ENCODE results near the gene GPR18. TPM values are rescaled to one million over a fixed set of nuclear protein-coding genes. Genes with fewer than 3 reads are reported as not detected.

The GPR18 gene
- total and polyA plus RNA-seq, 2 of the 4 experiments (the other 2 are of a cell fraction) = not detected

DNA sequence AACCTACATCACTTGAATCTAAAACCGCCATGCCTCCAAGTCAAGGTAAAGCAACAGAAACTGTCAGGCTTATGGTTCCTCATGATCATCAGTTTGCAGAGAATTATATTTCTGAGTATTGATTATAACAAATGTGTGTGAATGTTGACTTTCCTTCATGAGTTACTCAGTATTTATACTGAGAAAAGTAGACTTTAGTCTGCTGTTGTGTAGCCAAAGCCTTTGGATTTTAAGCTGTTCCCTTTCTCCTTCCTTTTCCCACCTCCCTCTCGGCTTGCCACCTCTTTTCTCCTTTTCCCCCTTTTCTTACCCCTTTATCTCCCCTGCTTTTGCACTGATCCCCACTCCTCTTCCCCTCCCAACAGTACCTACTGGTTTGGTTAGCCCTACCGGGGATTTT lies 20.7 kb upstream of the GPR18 start:
- no peak for DNase-seq
- H3K14ac ChIP-seq (replicated peaks; ENCODE audit: low read depth, low read length) = no peak overlapping the region
- no peak overlapping the region for H4K5ac ChIP-seq (ENCODE audit: low read depth, low read length)
- TF ChIP-seq SMC3 (IDR thresholded peaks at IDR 0.05; ENCODE audit: low read depth, low read length) (no peak), CEBPB (IDR thresholded peaks at IDR 0.05; ENCODE audit: low read depth, low read length) (no peak), MAZ (IDR thresholded peaks at IDR 0.05; ENCODE audit: borderline replicate concordance, low read depth, low read length) (no peak), MXI1 (IDR thresholded peaks at IDR 0.05; ENCODE audit: borderline replicate concordance, low read depth, low read length) (no peak), RFX5 (IDR thresholded peaks at IDR 0.05; ENCODE audit: low read depth, low read length) (no peak), BHLHE40 (IDR thresholded peaks at IDR 0.05; ENCODE audit: low read depth, low read length) (no peak), MAFK (IDR thresholded peaks at IDR 0.05; ENCODE audit: low read depth, low read length) (no peak)
- TF ChIP-seq, protein P1, sequence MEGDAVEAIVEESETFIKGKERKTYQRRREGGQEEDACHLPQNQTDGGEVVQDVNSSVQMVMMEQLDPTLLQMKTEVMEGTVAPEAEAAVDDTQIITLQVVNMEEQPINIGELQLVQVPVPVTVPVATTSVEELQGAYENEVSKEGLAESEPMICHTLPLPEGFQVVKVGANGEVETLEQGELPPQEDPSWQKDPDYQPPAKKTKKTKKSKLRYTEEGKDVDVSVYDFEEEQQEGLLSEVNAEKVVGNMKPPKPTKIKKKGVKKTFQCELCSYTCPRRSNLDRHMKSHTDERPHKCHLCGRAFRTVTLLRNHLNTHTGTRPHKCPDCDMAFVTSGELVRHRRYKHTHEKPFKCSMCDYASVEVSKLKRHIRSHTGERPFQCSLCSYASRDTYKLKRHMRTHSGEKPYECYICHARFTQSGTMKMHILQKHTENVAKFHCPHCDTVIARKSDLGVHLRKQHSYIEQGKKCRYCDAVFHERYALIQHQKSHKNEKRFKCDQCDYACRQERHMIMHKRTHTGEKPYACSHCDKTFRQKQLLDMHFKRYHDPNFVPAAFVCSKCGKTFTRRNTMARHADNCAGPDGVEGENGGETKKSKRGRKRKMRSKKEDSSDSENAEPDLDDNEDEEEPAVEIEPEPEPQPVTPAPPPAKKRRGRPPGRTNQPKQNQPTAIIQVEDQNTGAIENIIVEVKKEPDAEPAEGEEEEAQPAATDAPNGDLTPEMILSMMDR (conservative IDR thresholded peaks at IDR 0.05; ENCODE audit: low read depth, low read length) = no peak
- WGBS, 2 experiments (ENCODE audit: extremely low coverage in 2 of 2, insufficient read length in 1 of 2) = 100% methylated on average over 1 of the region's 3 CpGs; no CpG with 5 or more reads in 1 of the 2 experiments
- no peak overlapping the region for H3K4me2 ChIP-seq (ENCODE audit: low read depth, low read length)
- peaks cover 3 to 9% of the 10 kb centered on the region in 2 experiments; a peak in 2 of 4 replicates for H3K79me1 ChIP-seq (ENCODE audit: low read depth in 1 of 2, low read length in 2 of 2)
- ATAC-seq (ENCODE audit: low read depth) = no peak
- H3K56ac ChIP-seq (ENCODE audit: extremely low read depth, insufficient read depth, low read length) = no peak overlapping the region
- no peak overlapping the region for H4K91ac ChIP-seq (ENCODE audit: insufficient read depth, low read depth, low read length)
- dilution Hi-C loops (cut with HindIII; ENCODE audit: low sequenced_read_pairs, unreplicated experiment) (no loop called here), in situ Hi-C loops (cut with MboI; ENCODE audit: low sequenced_read_pairs) (no loop called here), intact Hi-C loops (cut with micrococcal nuclease) (no loop called here)
- POLR2A ChIA-PET (ENCODE audit: unreplicated experiment) = no interaction called here
- H3K27me3 ChIP-seq (ENCODE audit: control insufficient read depth, insufficient read depth, low read length) = no peaks in the 10 kb centered on the region
- no peak overlapping the region for H3K4me3 ChIP-seq (ENCODE audit: insufficient read depth, low read depth, low read length)
- H2AK9ac ChIP-seq (replicated peaks; ENCODE audit: low read depth, low read length, poor library complexity) = no peak overlapping the region
- H3K9me3 ChIP-seq (ENCODE audit: control insufficient read depth, insufficient read depth, low read length) = no peaks in the 10 kb centered on the region
- H2AFZ ChIP-seq (replicated peaks; ENCODE audit: low read length, poor library complexity) = no peak overlapping the region
- H3K36me3 ChIP-seq (ENCODE audit: control insufficient read depth, insufficient read depth, low read length) = no peaks in the 10 kb centered on the region
- no peaks in the 10 kb centered on the region for H3K9me1 ChIP-seq (ENCODE audit: insufficient read depth, low read length)
- H2BK20ac ChIP-seq (ENCODE audit: low read depth, low read length) = no peak overlapping the region
- H3K4ac ChIP-seq (ENCODE audit: low read depth, low read length) = no peak overlapping the region
- BruUV-seq (replicated peaks) = no TSS peak
- no peaks in the 10 kb centered on the region; the same call in 1 of the 2 replicates for H4K20me1 ChIP-seq (ENCODE audit: insufficient read depth, low read length)
- H2AK5ac ChIP-seq (ENCODE audit: low read depth, low read length) = no peak overlapping the region
- H3K4me1 ChIP-seq (ENCODE audit: control insufficient read depth, insufficient read depth, low read length) = peaks cover 3% of the 10 kb centered on the region; the same call in 1 of the 2 replicates
- H2BK15ac ChIP-seq (ENCODE audit: low read depth, low read length) = no peak overlapping the region
- H2BK120ac ChIP-seq (ENCODE audit: low read depth, low read length) = no peak overlapping the region
- H4K8ac ChIP-seq (ENCODE audit: low read depth in 2 of 2, low read length in 2 of 2) = no peak overlapping the region
- CTCF ChIA-PET = no interaction called here
- no peak overlapping the region for H3K23ac ChIP-seq (ENCODE audit: low read depth, low read length)
- no peak overlapping the region for H3K27ac ChIP-seq (ENCODE audit: insufficient read depth, low read length)
- H3K9ac ChIP-seq (ENCODE audit: low read depth, low read length) = no peak overlapping the region
- no peak overlapping the region for H3K18ac ChIP-seq (ENCODE audit: low read depth, low read length)
- no peak overlapping the region for H2BK5ac ChIP-seq (ENCODE audit: low read depth, low read length, poor library complexity, severe bottlenecking)

Data from IMR-90 (cell line).